HG03520 (cell line): ENCODE data around the gene FNDC3B.

ENCODE experiments used
- ATAC-seq: cut with Tn5 transposase; IDR thresholded peaks from one replicate; pipeline ENCODE4 v1.9.1; 2021; ENCODE audit warnings: mild to moderate bottlenecking, moderate library complexity; ENCODE audit not compliant: unreplicated experiment

Gene FNDC3B

GRCh38 chr3:172276103-172276502 is 236.7 kb downstream of the FNDC3B start:
- no peak for ATAC-seq

GRCh38 chr3:172277151-172277652 is 237.8 kb downstream of the FNDC3B start:
- no peak for ATAC-seq

- ATAC-seq, result no peak
Observed at GRCh38 chr3:172279191-172279640, 239.8 kb downstream of the FNDC3B start.

- ATAC-seq, result no peak
Observed at GRCh38 chr3:172279974-172280373, 240.6 kb downstream of the FNDC3B start.

GRCh38 chr3:172280406-172281051 is 241.2 kb downstream of the FNDC3B start:
- ATAC-seq, result no peak

GRCh38 chr3:172281884-172282283 is 242.5 kb downstream of the FNDC3B start:
- ATAC-seq, result no peak

- no peak for ATAC-seq
Observed at GRCh38 chr3:172282850-172283249, 243.5 kb downstream of the FNDC3B start.

- ATAC-seq, result no peak
Observed at GRCh38 chr3:172283841-172284357, 244.5 kb downstream of the FNDC3B start.

GRCh38 chr3:172285844-172286243 is 246.5 kb downstream of the FNDC3B start:
- ATAC-seq, result no peak

- ATAC-seq, result no peak
Observed at GRCh38 chr3:172286548-172287148, 247.3 kb downstream of the FNDC3B start.

- no peak for ATAC-seq
Observed at GRCh38 chr3:172287937-172288477, 248.6 kb downstream of the FNDC3B start.

- no peak for ATAC-seq
Observed at GRCh38 chr3:172288651-172289050, 249.3 kb downstream of the FNDC3B start.

GRCh38 chr3:172289583-172289982 is 250.2 kb downstream of the FNDC3B start:
- ATAC-seq, result peak; percentile 44

GRCh38 chr3:172290457-172290856 is 251.1 kb downstream of the FNDC3B start:
- ATAC-seq, result no peak

- ATAC-seq, result no peak
Observed at GRCh38 chr3:172291650-172292049, 252.3 kb downstream of the FNDC3B start.

GRCh38 chr3:172292422-172292821 is 253.0 kb downstream of the FNDC3B start:
- ATAC-seq, result no peak

- no peak for ATAC-seq
Observed at GRCh38 chr3:172293093-172293492, 253.7 kb downstream of the FNDC3B start.

GRCh38 chr3:172294223-172294806 is 254.9 kb downstream of the FNDC3B start:
- ATAC-seq, result no peak

GRCh38 chr3:172296248-172296974 is 257.0 kb downstream of the FNDC3B start:
- ATAC-seq, result no peak

- no peak for ATAC-seq
Observed at GRCh38 chr3:172296975-172297332, 257.6 kb downstream of the FNDC3B start.

- ATAC-seq, result no peak
Observed at GRCh38 chr3:172298247-172298646, 258.9 kb downstream of the FNDC3B start.
